ENCODE data around the gene F10. TPM values are rescaled to one million over a fixed set of nuclear protein-coding genes. Genes with fewer than 3 reads are reported as not detected.
A peak's percentile ranks its signal among the peaks of the same experiment; 100 is the strongest.

The F10 gene
- total RNA-seq, 1 experiment from 2014 or later = 0.18 TPM

DNA sequence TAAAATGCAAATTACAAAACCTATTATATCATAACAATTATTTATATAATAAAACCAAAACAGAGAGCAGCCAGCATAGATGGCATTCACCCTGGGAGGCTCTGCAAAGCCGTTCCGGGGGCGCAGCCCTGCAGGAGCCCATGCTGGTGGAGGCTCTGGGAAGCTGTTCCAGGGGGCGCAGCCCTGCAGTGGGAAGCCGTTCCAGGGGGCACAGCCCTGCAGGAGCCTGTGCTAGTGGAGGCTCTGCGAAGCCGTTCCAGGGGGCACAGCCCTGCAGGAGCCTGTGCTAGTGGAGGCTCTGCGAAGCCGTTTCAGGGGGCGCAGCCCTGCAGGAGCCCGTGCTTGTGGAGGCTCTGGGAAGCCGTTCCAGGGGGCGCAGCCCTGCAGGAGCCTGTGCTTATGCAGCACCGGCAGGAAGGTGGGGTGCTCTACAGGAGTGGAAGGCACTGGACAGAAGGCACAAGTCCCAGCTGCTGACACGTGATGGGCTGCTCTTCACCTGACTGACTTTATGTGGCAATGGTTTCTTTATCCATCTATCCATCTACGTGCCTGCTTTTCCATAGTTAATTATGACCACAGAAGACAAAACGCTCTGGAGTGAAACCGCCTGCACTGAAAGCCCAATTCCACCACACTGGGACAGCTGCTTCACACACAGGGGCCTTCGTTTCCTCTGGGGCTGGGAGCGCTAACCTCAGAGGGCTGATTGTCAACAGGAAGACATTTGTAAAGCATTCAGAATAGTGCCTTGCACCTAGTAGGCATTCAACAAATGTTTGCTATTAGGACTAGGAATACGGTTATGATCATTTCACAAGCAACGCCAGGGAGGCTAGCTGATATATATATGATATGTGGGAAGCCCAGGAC lies 62.2 kb downstream of the F10 start:
- POLR2A ChIA-PET = no interaction called here
- H3K36me3 ChIP-seq (ENCODE audit: control insufficient read depth, insufficient read depth, low read length) = peaks cover 7% of the 10 kb centered on the region; the same call in 1 of the 2 replicates
- H3K27me3 ChIP-seq (ENCODE audit: control insufficient read depth, insufficient read depth, low read length) = no peaks in the 10 kb centered on the region
- H3K4me3 ChIP-seq (ENCODE audit: low read depth in 2 of 2, low read length in 2 of 2) = no peak overlapping the region
- in situ Hi-C loops (cut with HindIII; ENCODE audit: low pct_unique_long_range_greater_than_20kb, low sequenced_read_pairs) (no loop called here), intact Hi-C loops (cut with micrococcal nuclease; ENCODE audit: unreplicated experiment) (no loop called here)
- CTCF ChIA-PET = no interaction called here
- 0 out of 2 replicates have a peak overlapping the region, but pooled peaks have one; percentile 61 for H3K27ac ChIP-seq (ENCODE audit: low read length)
- DNase-seq (ENCODE audit: low read depth, low spot score) (no peak), ATAC-seq (no peak)
- no peaks in the 10 kb centered on the region for H3K9me3 ChIP-seq (ENCODE audit: control insufficient read depth, insufficient read depth, low read depth, low read length)
- H3K4me1 ChIP-seq (ENCODE audit: control insufficient read depth, insufficient read depth, low read length) = peaks cover 17% of the 10 kb centered on the region
- no TSS peak for BruUV-seq (replicated peaks)
- TF ChIP-seq TCF7L2 (IDR thresholded peaks at IDR 0.05; ENCODE audit: low read depth, low read length) = no peak
- no peak for TF ChIP-seq SIN3A (IDR thresholded peaks at IDR 0.05; ENCODE audit: borderline replicate concordance, insufficient read depth, low read depth, low read length)
- TF ChIP-seq, protein P1, sequence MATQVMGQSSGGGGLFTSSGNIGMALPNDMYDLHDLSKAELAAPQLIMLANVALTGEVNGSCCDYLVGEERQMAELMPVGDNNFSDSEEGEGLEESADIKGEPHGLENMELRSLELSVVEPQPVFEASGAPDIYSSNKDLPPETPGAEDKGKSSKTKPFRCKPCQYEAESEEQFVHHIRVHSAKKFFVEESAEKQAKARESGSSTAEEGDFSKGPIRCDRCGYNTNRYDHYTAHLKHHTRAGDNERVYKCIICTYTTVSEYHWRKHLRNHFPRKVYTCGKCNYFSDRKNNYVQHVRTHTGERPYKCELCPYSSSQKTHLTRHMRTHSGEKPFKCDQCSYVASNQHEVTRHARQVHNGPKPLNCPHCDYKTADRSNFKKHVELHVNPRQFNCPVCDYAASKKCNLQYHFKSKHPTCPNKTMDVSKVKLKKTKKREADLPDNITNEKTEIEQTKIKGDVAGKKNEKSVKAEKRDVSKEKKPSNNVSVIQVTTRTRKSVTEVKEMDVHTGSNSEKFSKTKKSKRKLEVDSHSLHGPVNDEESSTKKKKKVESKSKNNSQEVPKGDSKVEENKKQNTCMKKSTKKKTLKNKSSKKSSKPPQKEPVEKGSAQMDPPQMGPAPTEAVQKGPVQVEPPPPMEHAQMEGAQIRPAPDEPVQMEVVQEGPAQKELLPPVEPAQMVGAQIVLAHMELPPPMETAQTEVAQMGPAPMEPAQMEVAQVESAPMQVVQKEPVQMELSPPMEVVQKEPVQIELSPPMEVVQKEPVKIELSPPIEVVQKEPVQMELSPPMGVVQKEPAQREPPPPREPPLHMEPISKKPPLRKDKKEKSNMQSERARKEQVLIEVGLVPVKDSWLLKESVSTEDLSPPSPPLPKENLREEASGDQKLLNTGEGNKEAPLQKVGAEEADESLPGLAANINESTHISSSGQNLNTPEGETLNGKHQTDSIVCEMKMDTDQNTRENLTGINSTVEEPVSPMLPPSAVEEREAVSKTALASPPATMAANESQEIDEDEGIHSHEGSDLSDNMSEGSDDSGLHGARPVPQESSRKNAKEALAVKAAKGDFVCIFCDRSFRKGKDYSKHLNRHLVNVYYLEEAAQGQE (IDR thresholded peaks at IDR 0.05; ENCODE audit: insufficient read depth in 1 of 2, low read depth in 2 of 2, low read length in 1 of 2) = no peak
- TF ChIP-seq, protein P2, sequence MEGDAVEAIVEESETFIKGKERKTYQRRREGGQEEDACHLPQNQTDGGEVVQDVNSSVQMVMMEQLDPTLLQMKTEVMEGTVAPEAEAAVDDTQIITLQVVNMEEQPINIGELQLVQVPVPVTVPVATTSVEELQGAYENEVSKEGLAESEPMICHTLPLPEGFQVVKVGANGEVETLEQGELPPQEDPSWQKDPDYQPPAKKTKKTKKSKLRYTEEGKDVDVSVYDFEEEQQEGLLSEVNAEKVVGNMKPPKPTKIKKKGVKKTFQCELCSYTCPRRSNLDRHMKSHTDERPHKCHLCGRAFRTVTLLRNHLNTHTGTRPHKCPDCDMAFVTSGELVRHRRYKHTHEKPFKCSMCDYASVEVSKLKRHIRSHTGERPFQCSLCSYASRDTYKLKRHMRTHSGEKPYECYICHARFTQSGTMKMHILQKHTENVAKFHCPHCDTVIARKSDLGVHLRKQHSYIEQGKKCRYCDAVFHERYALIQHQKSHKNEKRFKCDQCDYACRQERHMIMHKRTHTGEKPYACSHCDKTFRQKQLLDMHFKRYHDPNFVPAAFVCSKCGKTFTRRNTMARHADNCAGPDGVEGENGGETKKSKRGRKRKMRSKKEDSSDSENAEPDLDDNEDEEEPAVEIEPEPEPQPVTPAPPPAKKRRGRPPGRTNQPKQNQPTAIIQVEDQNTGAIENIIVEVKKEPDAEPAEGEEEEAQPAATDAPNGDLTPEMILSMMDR (IDR thresholded peaks at IDR 0.05) = no peak
- no peak for TF ChIP-seq POLR2AphosphoS5 (IDR thresholded peaks at IDR 0.05; ENCODE audit: low read depth, low read length)

DNA sequence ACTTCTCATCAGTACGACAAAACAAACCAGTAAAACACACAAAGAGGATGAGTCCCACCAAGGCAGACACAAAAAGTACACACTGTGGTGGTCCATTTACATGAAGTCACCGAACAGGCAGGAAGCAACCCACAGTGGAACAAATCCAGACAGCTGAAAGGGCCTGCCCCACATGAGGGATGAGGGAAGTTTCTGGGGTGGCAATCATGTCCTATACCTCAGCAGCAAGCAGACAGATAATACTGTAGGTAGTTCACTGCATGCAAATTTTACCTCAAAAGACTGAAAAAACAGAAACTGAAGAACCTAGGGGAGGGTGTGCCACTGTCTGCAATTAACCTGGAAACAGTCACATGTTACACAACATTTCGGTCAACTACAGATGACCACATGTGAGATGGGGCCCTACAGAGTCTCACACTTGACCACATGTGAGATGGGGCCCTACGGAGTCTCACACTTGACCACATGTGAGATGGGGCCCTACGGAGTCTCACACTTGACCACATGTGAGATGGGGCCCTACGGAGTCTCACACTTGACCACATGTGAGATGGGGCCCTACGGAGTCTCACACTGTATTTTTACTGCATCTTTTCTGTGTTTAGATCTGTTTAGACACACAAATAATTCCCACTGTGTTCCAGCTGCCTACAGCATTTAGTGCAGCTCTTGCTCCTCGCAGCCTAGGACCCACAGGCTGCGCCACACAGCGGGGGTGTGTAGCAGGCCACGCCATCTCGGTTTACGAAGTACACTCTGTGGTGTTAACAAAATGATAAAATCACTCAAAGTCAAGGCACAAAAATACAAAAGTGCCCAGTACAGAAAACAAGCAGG lies 63.7 kb downstream of the F10 start:
- Histone ChIP-seq H3K9me3 (ENCODE audit: control insufficient read depth, insufficient read depth, low read depth, low read length) (no peaks in the 10 kb centered on the region), H3K4me3 (ENCODE audit: low read depth in 2 of 2, low read length in 2 of 2) (peak overlapping the region; percentile 33 to 53), H3K36me3 (ENCODE audit: control insufficient read depth, insufficient read depth, low read length) (peaks cover 4% of the 10 kb centered on the region; the same call in 1 of the 2 replicates), H3K4me1 (ENCODE audit: control insufficient read depth, insufficient read depth, low read length) (peaks cover 17% of the 10 kb centered on the region), H3K27ac (ENCODE audit: low read length) (peak overlapping the region; percentile 88), H3K27me3 (ENCODE audit: control insufficient read depth, insufficient read depth, low read length) (no peaks in the 10 kb centered on the region)
- no peak; the same call in 1 of the 2 replicates for ATAC-seq
- CTCF ChIA-PET = no interaction called here
- in situ Hi-C loops (cut with HindIII; ENCODE audit: low pct_unique_long_range_greater_than_20kb, low sequenced_read_pairs) (no loop called here), intact Hi-C loops (cut with micrococcal nuclease; ENCODE audit: unreplicated experiment) (no loop called here)
- TF ChIP-seq, protein P1 (IDR thresholded peaks at IDR 0.05; ENCODE audit: insufficient read depth in 1 of 2, low read depth in 2 of 2, low read length in 1 of 2) = no peak
- TF ChIP-seq TCF7L2 (IDR thresholded peaks at IDR 0.05; ENCODE audit: low read depth, low read length) (no peak), POLR2AphosphoS5 (IDR thresholded peaks at IDR 0.05; ENCODE audit: low read depth, low read length) (no peak), SIN3A (IDR thresholded peaks at IDR 0.05; ENCODE audit: borderline replicate concordance, insufficient read depth, low read depth, low read length) (no peak)
- TF ChIP-seq, protein P2 (IDR thresholded peaks at IDR 0.05) = no peak
- POLR2A ChIA-PET = interaction anchor here (0.8 kb wide), 1 partner anchor 14 kb away, joined by 3 read pairs; no protein-coding TSS in a partner anchor
- no peak for DNase-seq (ENCODE audit: low read depth, low spot score)
- no TSS peak for BruUV-seq (replicated peaks)

Measured in Panc1 (cell line).